PC-9 (cell line): Measurements from ENCODE around the gene FGF1. TPM values are rescaled to one million over a fixed set of nuclear protein-coding genes. Genes with fewer than 3 reads are reported as not detected.

ENCODE experiments used
- BruUV-seq: library from RNA; stranded (reverse); fragments of 400-500 nt; replicated peaks from 2 replicates; lab custom pipeline; 2021; lab: Mats Ljungman, UMichigan
- CTCF ChIA-PET: fragments of 300-600 bp; sonication (Branson Sonifier 250); formaldehyde crosslinking; loops from one replicate; lab custom pipeline; 2022; ENCODE audit warnings: antibody characterized with exemption; lab: Charles Lee
- POLR2A ChIA-PET: fragments of 300-600 bp; sonication (Branson Sonifier 250); formaldehyde crosslinking; loops from one replicate; lab custom pipeline; 2022; ENCODE audit warnings: antibody characterized with exemption; ENCODE audit not compliant: unreplicated experiment; lab: Charles Lee
- DNase-seq, 2 experiments: peaks; one replicate each; pipeline versions ENCODE4 v3.0.0 to v3.0.0-alpha.2; 2015 to 2022; ENCODE audit warnings: mixed read lengths in 1 of 2
- H2AFZ ChIP-seq: fragments of 200-600 bp; sonication (generic); 2 replicates; pipeline ENCODE4 v1.8.1; 2017; ENCODE audit warnings: antibody characterized with exemption
- H3F3A ChIP-seq: fragments of 200-600 bp; sonication (generic); 2 replicates; pipeline ENCODE4 v1.8.1; 2017; ENCODE audit warnings: antibody characterized with exemption, mild to moderate bottlenecking, low read depth; ENCODE audit not compliant: insufficient read depth
- H3K27ac ChIP-seq: fragments of 200-600 bp; sonication (generic); 2 replicates; pipeline ENCODE4 v1.6.1; 2016; ENCODE audit warnings: mixed run types
- H3K27me3 ChIP-seq: fragments of 200-600 bp; sonication (generic); 2 replicates; pipeline ENCODE4 v1.6.1; 2016; ENCODE audit warnings: low read depth, mixed run types; ENCODE audit not compliant: insufficient read depth
- H3K36me3 ChIP-seq: fragments of 200-600 bp; sonication (generic); 2 replicates; pipeline ENCODE4 v1.6.1; 2016; ENCODE audit warnings: low read depth, mixed run types
- H3K4me1 ChIP-seq: fragments of 200-600 bp; sonication (generic); replicated peaks from 2 replicates; pipeline ENCODE4 v1.6.1; 2016; ENCODE audit warnings: mixed run types; ENCODE audit not compliant: insufficient read depth
- H3K4me2 ChIP-seq: fragments of 200-600 bp; sonication (generic); 2 replicates; pipeline ENCODE4 v1.6.1; 2017; ENCODE audit warnings: mixed run types
- H3K4me3 ChIP-seq: fragments of 200-600 bp; sonication (generic); 2 replicates; pipeline ENCODE4 v1.6.1; 2016; ENCODE audit warnings: mixed run types
- H3K79me2 ChIP-seq: fragments of 200-600 bp; sonication (generic); 2 replicates; pipeline ENCODE4 v1.6.1; 2017; ENCODE audit warnings: low read depth, mixed run types
- H3K9me2 ChIP-seq: fragments of 200-600 bp; sonication (generic); 2 replicates; pipeline ENCODE4 v1.8.1; 2017; ENCODE audit warnings: mild to moderate bottlenecking; ENCODE audit not compliant: insufficient read depth
- H3K9me3 ChIP-seq: fragments of 200-600 bp; sonication (generic); 2 replicates; pipeline ENCODE4 v1.8.1; 2016; ENCODE audit warnings: low read depth; ENCODE audit not compliant: insufficient read depth
- H4K20me1 ChIP-seq: fragments of 200-600 bp; sonication (generic); 2 replicates; pipeline ENCODE4 v1.8.1; 2017; ENCODE audit not compliant: insufficient read depth
- EZH2 ChIP-seq: fragments of 200-600 bp; sonication (generic); IDR thresholded peaks from 2 replicates; pipeline ENCODE4 v1.8.0; 2017; ENCODE audit warnings: antibody characterized with exemption, low read depth
- intact Hi-C: fragments of 100-400 bp; cut with micrococcal nuclease; formaldehyde crosslinking; loops from one replicate; pipeline ENCODE4 v1.10.0; 2022; ENCODE audit not compliant: unreplicated experiment
- total RNA-seq: library from RNA; stranded (reverse); gene quantifications from 2 replicates; pipeline ENCODE4 v1.2.3, GENCODE V29; 2021
- TF ChIP-seq, protein P1 (sequence below): fragments of 200-600 bp; sonication (generic); conservative IDR thresholded peaks from 2 replicates; pipeline ENCODE4 v1.6.1; 2017; ENCODE audit warnings: mixed run types, antibody characterized with exemption, mild to moderate bottlenecking, moderate library complexity

Gene FGF1
- total RNA-seq, 1 experiment from 2014 or later = 0.44 TPM

DNA sequence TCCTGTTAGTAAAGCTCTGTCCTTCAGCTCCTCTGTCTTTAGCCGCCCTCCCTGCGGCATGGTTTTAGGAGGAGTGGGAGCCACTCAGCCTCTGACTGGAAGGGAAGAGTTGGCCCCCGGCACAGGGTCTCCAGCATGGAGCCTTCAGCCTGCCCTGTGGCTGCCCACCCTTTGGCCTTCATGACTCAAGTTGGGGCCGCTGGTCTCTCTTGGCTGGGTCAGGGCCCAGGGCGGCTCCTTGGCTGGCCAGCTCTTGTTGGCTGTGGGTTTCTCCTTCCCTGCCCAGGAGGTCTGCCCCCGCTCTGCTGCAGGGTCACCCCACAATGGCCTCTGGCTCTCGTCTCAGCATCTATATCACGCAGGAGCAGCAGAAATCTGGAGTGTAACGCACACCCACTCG is 25.7 kb downstream of the FGF1 start:
- no peaks in the 10 kb centered on the region for H3K9me3 ChIP-seq
- intact Hi-C loops = no loop called here
- no peaks in the 10 kb centered on the region for H4K20me1 ChIP-seq
- no peak overlapping the region for H3K4me3 ChIP-seq
- TF ChIP-seq, protein P1, sequence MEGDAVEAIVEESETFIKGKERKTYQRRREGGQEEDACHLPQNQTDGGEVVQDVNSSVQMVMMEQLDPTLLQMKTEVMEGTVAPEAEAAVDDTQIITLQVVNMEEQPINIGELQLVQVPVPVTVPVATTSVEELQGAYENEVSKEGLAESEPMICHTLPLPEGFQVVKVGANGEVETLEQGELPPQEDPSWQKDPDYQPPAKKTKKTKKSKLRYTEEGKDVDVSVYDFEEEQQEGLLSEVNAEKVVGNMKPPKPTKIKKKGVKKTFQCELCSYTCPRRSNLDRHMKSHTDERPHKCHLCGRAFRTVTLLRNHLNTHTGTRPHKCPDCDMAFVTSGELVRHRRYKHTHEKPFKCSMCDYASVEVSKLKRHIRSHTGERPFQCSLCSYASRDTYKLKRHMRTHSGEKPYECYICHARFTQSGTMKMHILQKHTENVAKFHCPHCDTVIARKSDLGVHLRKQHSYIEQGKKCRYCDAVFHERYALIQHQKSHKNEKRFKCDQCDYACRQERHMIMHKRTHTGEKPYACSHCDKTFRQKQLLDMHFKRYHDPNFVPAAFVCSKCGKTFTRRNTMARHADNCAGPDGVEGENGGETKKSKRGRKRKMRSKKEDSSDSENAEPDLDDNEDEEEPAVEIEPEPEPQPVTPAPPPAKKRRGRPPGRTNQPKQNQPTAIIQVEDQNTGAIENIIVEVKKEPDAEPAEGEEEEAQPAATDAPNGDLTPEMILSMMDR = no peak
- TF ChIP-seq EZH2 = no peak
- H3K4me1 ChIP-seq = no peaks in the 10 kb centered on the region
- H3K79me2 ChIP-seq = no peaks in the 10 kb centered on the region
- no TSS peak for BruUV-seq
- POLR2A ChIA-PET = no interaction called here
- H3K4me2 ChIP-seq = no peak overlapping the region
- no peaks in the 10 kb centered on the region for H3K9me2 ChIP-seq
- no peaks in the 10 kb centered on the region for H3K36me3 ChIP-seq
- no peak overlapping the region for H2AFZ ChIP-seq
- no peak for DNase-seq
- no peaks in the 10 kb centered on the region for H3K27me3 ChIP-seq
- CTCF ChIA-PET = interaction anchor here (0.6 kb wide), 1 partner anchor 48 kb away, joined by 3 read pairs; no protein-coding TSS in a partner anchor
- no peaks in the 10 kb centered on the region; the same call in 1 of the 2 replicates for H3F3A ChIP-seq
- H3K27ac ChIP-seq = no peak overlapping the region

DNA sequence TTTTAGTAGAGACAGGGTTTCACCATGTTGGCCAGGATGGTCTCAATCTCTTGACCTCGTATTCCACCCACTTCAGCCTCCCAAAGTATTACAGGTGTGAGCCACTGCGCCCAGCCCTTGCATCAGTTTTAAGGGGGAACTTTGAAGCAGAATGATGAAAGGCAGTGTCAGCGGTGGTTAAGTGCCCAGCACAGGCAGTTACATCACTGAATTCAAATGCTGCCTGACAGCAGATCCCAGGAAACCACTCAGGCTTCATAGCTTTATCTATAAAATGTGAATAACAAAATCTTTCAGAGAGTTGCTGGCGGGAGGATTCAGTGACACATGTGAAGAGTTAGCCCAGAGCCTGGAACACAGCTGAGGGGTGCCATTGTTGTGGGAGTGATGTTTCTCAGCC is 26.5 kb downstream of the FGF1 start:
- Histone ChIP-seq H3K27me3 (no peaks in the 10 kb centered on the region), H3K4me3 (no peak overlapping the region), H3K9me3 (no peaks in the 10 kb centered on the region), H3K4me2 (no peak overlapping the region), H3K27ac (no peak overlapping the region), H2AFZ (no peak overlapping the region), H3K4me1 (no peaks in the 10 kb centered on the region), H4K20me1 (no peaks in the 10 kb centered on the region), H3K9me2 (no peaks in the 10 kb centered on the region), H3F3A (no peaks in the 10 kb centered on the region; the same call in 1 of the 2 replicates), H3K36me3 (no peaks in the 10 kb centered on the region), H3K79me2 (no peaks in the 10 kb centered on the region)
- ChIA-PET CTCF (interaction anchor here (0.9 kb wide), 1 partner anchor 43 kb away, joined by 3 read pairs; no protein-coding TSS in a partner anchor), POLR2A (no interaction called here)
- intact Hi-C loops = loop anchor here (5.0 kb wide), 1 partner anchor 1533 kb away; no protein-coding TSS in a partner anchor
- DNase-seq = no peak
- BruUV-seq = no TSS peak
- TF ChIP-seq EZH2 = no peak
- TF ChIP-seq, protein P1 = no peak

DNA sequence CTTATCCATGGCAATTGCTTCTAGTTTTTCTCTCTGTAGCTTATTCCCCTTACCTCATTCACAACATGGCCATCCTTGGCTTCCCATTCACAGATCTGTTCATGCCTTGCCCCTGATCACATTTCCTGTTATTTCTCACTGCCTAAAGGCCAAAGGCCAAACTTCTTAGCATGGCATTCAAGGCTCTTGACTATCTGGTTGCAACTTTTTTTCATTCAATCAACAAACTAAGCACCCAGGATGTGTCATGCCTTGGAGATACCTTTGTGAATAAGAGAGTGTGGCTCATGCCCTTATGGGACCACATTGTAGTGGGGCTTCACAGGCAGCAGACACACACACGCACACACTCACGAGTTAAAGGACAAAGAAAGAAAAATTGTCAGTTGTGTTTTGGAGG is 27.6 kb downstream of the FGF1 start:
- POLR2A ChIA-PET = no interaction called here

More for the DNA sequence above, 27.6 kb downstream of the FGF1 start:
- no peaks in the 10 kb centered on the region for H3K79me2 ChIP-seq
- H3K27ac ChIP-seq = no peak overlapping the region
- H3K36me3 ChIP-seq = no peaks in the 10 kb centered on the region
- intact Hi-C loops = loop anchor here (5.0 kb wide), 1 partner anchor 1534 kb away; no protein-coding TSS in a partner anchor
- DNase-seq = no peak
- H3F3A ChIP-seq = no peaks in the 10 kb centered on the region; the same call in 1 of the 2 replicates
- no TSS peak for BruUV-seq
- no peak overlapping the region for H3K4me3 ChIP-seq
- H3K4me2 ChIP-seq = no peak overlapping the region
- no peak for TF ChIP-seq EZH2
- TF ChIP-seq, protein P1 = no peak
- CTCF ChIA-PET = interaction anchor here (0.9 kb wide), 1 partner anchor 44 kb away, joined by 3 read pairs; no protein-coding TSS in a partner anchor
- no peaks in the 10 kb centered on the region for H4K20me1 ChIP-seq
- H3K9me2 ChIP-seq = no peaks in the 10 kb centered on the region
- H3K4me1 ChIP-seq = no peaks in the 10 kb centered on the region
- no peak overlapping the region for H2AFZ ChIP-seq
- H3K27me3 ChIP-seq = no peaks in the 10 kb centered on the region
- no peaks in the 10 kb centered on the region for H3K9me3 ChIP-seq
